GM18861 (cell line): Measurements from ENCODE around the gene CTNND2.
"Not testable (repeated sequence)": the region's sequence is repeated elsewhere in the genome, so short reads cannot be mapped to it uniquely, and the experiment has no call there.

Source experiments
- ATAC-seq: cut with Tn5 transposase; IDR thresholded peaks from one replicate; pipeline ENCODE4 v1.9.1; 2021; ENCODE audit not compliant: unreplicated experiment

The CTNND2 gene

DNA sequence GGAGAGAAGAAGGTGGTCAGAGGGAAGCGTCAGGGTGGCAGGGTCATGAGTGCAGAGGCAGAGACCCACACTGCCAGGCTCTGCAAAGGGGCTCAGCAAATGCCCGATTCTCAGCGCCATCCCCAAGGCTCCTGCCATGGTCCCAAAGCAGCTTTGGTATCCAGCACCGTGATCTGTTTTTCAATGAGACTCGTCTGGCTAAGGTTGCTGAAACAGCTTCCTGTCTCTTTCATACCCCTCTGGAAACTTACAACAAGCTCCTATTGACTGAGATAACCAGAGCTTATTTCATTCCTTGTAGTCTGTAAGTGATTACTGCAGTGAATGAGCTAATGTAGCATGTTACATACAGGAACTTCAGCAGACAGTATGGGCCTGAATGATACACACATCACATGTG lies 574.6 kb downstream of the CTNND2 start:
- ATAC-seq, result no peak

GRCh38 chr5:11324521-11325289 lies 579.5 kb downstream of the CTNND2 start:
- no peak for ATAC-seq

DNA sequence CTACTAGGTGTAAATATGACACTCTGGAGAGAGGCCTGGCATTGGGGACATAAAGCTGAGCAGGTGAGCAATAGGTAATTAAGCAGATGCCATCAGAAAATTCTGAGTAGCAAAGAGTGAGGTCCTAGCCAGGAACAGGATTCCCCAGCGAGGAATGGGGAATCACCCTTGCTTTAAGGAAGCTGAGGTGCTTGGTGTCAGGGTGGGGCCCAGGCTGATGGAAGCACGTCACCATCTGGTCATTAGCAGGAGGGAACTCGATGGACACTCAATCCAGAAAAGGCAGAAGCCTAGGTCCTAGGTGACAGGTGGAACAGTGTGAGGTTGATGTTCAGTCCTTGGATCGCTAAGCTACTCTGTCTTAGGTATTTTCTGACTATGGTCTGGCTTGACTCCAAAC lies 580.5 kb downstream of the CTNND2 start:
- ATAC-seq, result no peak

GRCh38 chr5:11322133-11322532 lies 582.1 kb downstream of the CTNND2 start:
- no peak for ATAC-seq

DNA sequence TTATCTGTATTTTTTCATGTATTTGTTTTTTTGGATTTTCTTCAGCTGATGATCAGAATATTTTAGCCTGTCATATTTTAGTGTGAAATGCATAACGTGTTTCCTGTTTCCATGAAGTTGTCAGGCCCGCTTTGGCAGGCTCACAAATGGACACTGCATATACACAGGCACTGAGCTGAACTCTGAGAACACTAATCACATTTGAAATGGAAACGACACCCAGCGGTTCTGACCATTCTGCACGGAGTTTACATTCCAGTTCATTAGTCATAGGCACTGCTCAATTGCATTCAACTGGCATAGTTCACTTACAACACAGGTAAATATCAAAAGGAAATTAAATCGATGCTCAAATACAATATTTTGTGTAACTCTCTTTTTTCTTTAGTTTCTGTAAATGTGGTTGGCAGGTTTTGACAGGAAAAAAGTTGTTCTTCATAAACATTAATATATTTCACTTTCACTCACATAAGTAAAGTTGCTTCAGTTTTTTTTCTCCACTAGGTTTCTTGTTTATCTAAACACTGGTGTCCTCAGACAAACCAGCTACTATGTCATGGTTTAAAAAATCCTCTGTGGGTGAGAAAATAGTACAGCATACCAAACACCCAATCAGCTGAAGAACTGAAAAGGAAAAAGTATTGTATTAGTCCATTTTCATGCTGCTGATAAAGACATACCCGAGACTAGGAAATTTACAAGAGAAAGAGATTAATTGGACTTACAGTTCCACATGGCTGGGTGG lies 584.2 kb downstream of the CTNND2 start:
- no peak for ATAC-seq

- ATAC-seq, result not testable (repeated sequence)
Measured at GRCh38 chr5:11313694-11314093, 590.6 kb downstream of the CTNND2 start.

- no peak for ATAC-seq
Measured at GRCh38 chr5:11311731-11312130, 592.5 kb downstream of the CTNND2 start.

DNA sequence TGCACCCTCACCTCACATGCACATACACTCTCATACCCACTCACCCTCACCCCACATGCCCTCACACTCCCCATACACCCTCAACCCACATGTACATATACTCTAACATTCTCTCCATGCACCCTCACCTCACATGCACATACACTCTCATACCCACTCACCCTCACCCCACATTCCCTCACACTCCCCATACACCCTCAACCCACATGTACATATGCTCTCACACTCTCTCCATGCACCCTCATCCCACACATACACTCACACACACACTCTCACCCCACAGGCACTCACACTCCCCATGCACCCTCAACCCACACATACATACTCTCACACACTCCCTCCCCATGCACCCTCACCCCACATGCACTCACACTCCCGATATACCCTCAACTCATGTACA lies 593.0 kb downstream of the CTNND2 start:
- ATAC-seq, result no peak

GRCh38 chr5:11310158-11310557 lies 594.1 kb downstream of the CTNND2 start:
- ATAC-seq, result no peak

- no peak for ATAC-seq
Measured at GRCh38 chr5:11306365-11306764, 597.9 kb downstream of the CTNND2 start.

DNA sequence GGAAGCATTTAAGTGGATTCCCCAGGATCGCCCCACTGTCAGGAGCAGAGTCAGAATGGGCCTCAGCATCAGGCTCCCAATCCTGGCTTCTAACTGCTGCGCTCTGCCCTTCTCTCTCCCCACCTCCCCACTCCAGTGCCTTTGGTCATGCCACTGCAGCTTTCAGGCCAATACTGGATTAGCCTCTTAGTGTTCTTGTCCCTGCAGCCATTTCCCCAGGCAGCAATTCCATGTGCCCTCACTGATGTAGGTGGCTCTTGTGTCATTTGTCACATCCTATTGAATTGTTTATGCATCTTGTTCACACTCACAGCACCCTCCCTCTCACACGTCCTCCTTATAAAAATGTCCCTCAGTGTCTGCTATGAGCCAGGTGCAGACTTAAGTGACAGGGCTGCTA lies 599.0 kb downstream of the CTNND2 start:
- no peak for ATAC-seq

- no peak for ATAC-seq
Measured at GRCh38 chr5:11304641-11305040, 599.6 kb downstream of the CTNND2 start.

GRCh38 chr5:11302663-11303062 lies 601.6 kb downstream of the CTNND2 start:
- no peak for ATAC-seq

DNA sequence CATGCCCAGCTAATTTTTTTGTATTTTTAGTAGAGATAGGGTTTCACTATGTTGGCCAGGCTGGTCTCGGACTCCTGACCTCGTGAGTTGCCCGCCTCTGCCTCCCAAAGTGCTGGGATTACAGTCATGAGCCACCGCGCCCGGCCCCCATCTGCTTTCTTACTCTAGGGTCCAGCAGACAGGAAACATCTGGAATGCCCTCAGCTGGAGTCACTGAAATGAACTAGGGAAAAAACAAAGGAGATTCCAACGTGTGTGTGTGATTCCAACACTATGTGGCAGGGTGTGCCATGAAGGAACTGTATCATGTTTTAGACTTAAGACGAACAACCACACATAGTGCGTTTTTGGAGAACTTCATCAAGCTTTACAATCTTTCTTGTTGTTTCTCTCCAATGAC lies 603.1 kb downstream of the CTNND2 start:
- no peak for ATAC-seq

DNA sequence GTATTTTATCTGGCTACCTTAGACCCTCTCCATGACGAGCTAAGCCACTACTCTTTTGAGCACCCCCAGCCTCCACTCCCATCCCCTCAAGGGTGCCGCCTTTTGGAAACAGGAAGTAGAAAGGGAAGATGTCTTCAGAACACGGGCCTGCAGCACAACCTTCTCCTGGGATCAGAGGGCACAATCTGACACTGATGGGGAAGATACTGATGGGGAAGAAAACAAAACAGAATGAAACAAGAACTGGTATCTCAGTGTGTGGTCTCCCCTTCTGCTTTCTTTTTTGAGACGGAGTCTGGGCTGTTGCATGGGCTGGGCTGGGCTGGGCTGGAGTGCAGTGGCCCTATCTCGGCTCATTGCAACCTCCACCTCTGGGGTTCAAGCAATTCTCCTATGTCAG lies 603.5 kb downstream of the CTNND2 start:
- ATAC-seq, result no peak

DNA sequence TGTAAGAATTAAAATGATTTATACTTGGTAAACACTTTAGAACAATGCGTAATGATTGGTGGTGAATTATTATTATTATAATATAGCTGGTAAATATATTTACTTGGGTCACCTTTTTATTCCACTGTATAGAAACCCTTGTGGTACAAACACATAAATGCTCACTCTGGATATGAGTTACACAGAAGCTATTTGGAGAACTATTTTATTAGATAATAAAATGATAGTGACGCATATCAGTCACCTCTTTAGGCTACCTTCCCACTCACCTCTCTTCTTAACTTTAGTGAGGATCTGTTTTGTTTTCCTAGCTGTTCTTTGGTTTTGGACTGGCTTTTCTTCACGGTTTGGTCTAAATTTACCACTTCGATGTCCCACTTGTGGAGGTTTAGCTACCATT lies 605.4 kb downstream of the CTNND2 start:
- no peak for ATAC-seq

DNA sequence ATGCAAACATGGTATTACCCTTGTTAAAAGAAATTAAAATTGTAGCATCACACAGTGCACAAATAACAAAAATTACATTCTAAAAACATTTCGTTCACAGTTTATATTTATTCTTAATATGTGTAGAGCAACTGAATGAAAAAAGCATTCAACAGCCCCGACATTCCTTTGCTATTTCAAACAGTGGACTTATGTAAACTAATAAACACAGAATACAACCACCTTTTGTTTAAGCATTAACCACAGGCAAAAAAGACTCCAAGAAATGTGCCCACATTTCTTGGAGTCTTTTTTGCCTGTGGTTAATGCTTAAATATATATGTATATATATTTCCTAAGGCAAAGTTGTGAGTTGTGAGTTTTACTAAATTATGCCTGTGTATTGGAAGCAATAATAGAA lies 610.7 kb downstream of the CTNND2 start:
- no peak for ATAC-seq

GRCh38 chr5:11292648-11293356 lies 611.4 kb downstream of the CTNND2 start:
- no peak for ATAC-seq

DNA sequence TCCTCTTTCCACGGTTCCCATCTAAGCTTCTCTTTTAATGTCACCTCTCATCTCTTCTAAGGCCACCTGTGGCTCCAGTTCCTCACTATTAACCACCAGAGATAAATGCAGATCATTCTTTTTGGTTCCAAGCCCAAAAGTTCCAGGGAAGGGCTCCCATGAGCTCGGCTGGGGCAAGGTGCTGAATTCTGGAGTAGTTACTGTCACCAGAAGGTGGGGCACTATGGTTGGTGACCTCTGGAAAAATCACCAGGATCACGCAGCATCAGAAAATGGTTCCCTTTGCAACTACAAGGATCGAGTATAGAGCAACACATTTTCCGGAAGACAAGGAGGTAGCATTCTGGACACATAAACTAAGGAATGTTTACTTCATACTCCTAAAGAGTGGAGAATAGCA lies 614.5 kb downstream of the CTNND2 start:
- no peak for ATAC-seq

- ATAC-seq, result no peak
Measured at GRCh38 chr5:11289208-11289607, 615.0 kb downstream of the CTNND2 start.

GRCh38 chr5:11281842-11282241 lies 622.4 kb downstream of the CTNND2 start:
- ATAC-seq, result no peak

GRCh38 chr5:11277323-11277722 lies 626.9 kb downstream of the CTNND2 start:
- no peak for ATAC-seq
